Panc1 (cell line): ENCODE results near the gene OR7C1. TPM values are rescaled to one million over a fixed set of nuclear protein-coding genes. Genes with fewer than 3 reads are reported as not detected.
"Not testable (repeated sequence)": the region's sequence is repeated elsewhere in the genome, so short reads cannot be mapped to it uniquely, and the experiment has no call there.

ENCODE experiments used
- ATAC-seq: fragments of 200-7000 bp; cut with Tn5 transposase; 2 replicates; pipeline ENCODE4 v1.9.1; 2020; ENCODE audit warnings: mild to moderate bottlenecking, moderate library complexity
- BruUV-seq: library from RNA; stranded (reverse); fragments of 400-500 nt; replicated peaks from 2 replicates; lab custom pipeline; 2021; lab: Mats Ljungman, UMichigan
- CTCF ChIA-PET: fragments of 300-600 bp; sonication (Branson Sonifier 250); formaldehyde crosslinking; loops from one replicate; lab custom pipeline; 2022; ENCODE audit warnings: antibody characterized with exemption; lab: Charles Lee
- POLR2A ChIA-PET: fragments of 300-600 bp; sonication (Branson Sonifier 250); formaldehyde crosslinking; loops from one replicate; lab custom pipeline; 2022; ENCODE audit warnings: antibody characterized with exemption; lab: Charles Lee
- DNase-seq: peaks from one replicate; pipeline ENCODE4 v3.0.0-alpha.2; 2010; ENCODE audit warnings: low read depth, low spot score
- H3K27ac ChIP-seq: 2 replicates; pipeline ENCODE4 v1.5.1; 2011; ENCODE audit warnings: mild to moderate bottlenecking, low read length, inconsistent platforms
- H3K27me3 ChIP-seq: fragments of 200-500 bp; sonication (Bioruptor generic); 2 replicates; pipeline ENCODE4 v1.6.0; 2014; ENCODE audit warnings: low read length, inconsistent platforms; ENCODE audit not compliant: control insufficient read depth, insufficient read depth
- H3K36me3 ChIP-seq: fragments of 200-500 bp; sonication (Bioruptor generic); 2 replicates; pipeline ENCODE4 v1.5.1; 2014; ENCODE audit warnings: inconsistent platforms, mild to moderate bottlenecking, low read length, moderate library complexity; ENCODE audit not compliant: control insufficient read depth, insufficient read depth
- H3K4me1 ChIP-seq: 2 replicates; pipeline ENCODE4 v1.5.1; 2011; ENCODE audit warnings: inconsistent platforms, mild to moderate bottlenecking, low read length, moderate library complexity; ENCODE audit not compliant: control insufficient read depth, insufficient read depth
- H3K4me3 ChIP-seq, 2 experiments: 2 replicates each; pipeline ENCODE4 v1.5.1; 2011 to 2012; ENCODE audit warnings: low read depth in 2 of 2, low read length in 2 of 2, mild to moderate bottlenecking in 2 of 2, inconsistent platforms in 1 of 2, moderate library complexity in 1 of 2
- H3K9me3 ChIP-seq: fragments of 200-500 bp; sonication (Bioruptor generic); 2 replicates; pipeline ENCODE4 v1.5.1; 2014; ENCODE audit warnings: low read depth, mild to moderate bottlenecking, inconsistent platforms, low read length, moderate library complexity; ENCODE audit not compliant: control insufficient read depth, insufficient read depth
- POLR2AphosphoS5 ChIP-seq: IDR thresholded peaks from 2 replicates; pipeline ENCODE4 v1.6.1; 2012; ENCODE audit warnings: mild to moderate bottlenecking, low read depth, low read length, moderate library complexity
- SIN3A ChIP-seq: IDR thresholded peaks from 2 replicates; pipeline ENCODE4 v1.6.1; 2012; ENCODE audit warnings: low read depth, mild to moderate bottlenecking, low read length, moderate library complexity, borderline replicate concordance; ENCODE audit not compliant: insufficient read depth
- TCF7L2 ChIP-seq: IDR thresholded peaks from 2 replicates; pipeline ENCODE4 v1.6.1; 2011; ENCODE audit warnings: mild to moderate bottlenecking, low read depth, low read length, inconsistent platforms
- in situ Hi-C: cut with HindIII; loops from 2 replicates; pipeline ENCODE4 v1.10.0; 2016; ENCODE audit warnings: low sequenced_read_pairs, low pct_unique_long_range_greater_than_20kb
- intact Hi-C: fragments of 100-400 bp; cut with micrococcal nuclease; formaldehyde crosslinking; loops from one replicate; pipeline ENCODE4 v1.10.0; 2022; ENCODE audit not compliant: unreplicated experiment
- total RNA-seq: library from RNA; stranded (reverse); gene quantifications from one replicate; pipeline ENCODE4 v1.2.1, GENCODE V29; 2021; ENCODE audit not compliant: unreplicated experiment
- TF ChIP-seq, protein P1 (sequence below): fragments of 450-650 bp; IDR thresholded peaks from 2 replicates; pipeline ENCODE4 v1.5.1; 2017; ENCODE audit warnings: mild to moderate bottlenecking
- TF ChIP-seq, protein P2 (sequence below), 2 experiments: IDR thresholded peaks; 2 replicates each; pipeline ENCODE4 v1.6.1; 2011 to 2012; ENCODE audit warnings: low read depth in 2 of 2, control low read depth in 1 of 2, low read length in 1 of 2, mild to moderate bottlenecking in 1 of 2, moderate library complexity in 1 of 2; ENCODE audit not compliant: insufficient read depth in 1 of 2

OR7C1 gene
- total RNA-seq, 1 experiment from 2014 or later, result not detected

DNA sequence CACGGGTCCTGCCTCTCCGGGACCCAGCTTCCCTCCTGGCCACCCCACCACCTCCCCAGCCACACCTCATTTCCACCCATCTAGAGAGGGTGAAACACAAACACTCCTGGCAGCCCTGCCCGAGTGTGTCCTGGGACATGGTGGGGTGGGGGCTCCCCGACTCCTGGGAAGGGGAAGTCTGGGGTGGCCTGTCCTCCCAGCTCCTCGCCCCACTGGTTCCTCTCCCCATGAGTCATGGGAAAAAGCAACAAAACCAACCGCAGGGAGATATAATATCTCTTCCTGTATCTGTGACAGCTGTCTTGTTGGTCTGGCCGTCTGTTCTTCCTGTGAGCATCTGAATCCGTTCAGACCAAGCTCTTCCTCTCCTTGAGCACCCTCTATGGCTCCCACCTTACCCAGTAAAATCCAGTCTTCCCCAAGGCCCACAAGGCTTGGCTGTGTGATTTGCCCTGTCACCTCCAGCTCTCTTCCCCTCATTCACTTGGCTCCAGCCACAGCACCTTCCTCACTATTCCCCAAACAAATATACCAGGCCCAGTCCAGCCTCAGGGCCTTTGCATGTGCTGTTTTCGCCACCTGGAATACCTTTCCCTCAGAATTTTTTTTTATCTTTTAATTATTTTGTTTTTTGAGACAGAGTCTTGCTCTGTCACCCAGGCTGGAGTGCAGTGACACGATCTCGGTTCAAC lies 49.7 kb downstream of the OR7C1 start:
- BruUV-seq, in situ Hi-C loops, DNase-seq, POLR2A ChIA-PET, H3K4me1 ChIP-seq, H3K4me3 ChIP-seq, H3K9me3 ChIP-seq, ATAC-seq, H3K27ac ChIP-seq, CTCF ChIA-PET, H3K36me3 ChIP-seq, H3K27me3 ChIP-seq: not testable (repeated sequence)
- intact Hi-C loops, result loop anchor here (5.0 kb wide), 1 partner anchor 102 kb away; the partner anchor contains the start of gene OR7A17

DNA sequence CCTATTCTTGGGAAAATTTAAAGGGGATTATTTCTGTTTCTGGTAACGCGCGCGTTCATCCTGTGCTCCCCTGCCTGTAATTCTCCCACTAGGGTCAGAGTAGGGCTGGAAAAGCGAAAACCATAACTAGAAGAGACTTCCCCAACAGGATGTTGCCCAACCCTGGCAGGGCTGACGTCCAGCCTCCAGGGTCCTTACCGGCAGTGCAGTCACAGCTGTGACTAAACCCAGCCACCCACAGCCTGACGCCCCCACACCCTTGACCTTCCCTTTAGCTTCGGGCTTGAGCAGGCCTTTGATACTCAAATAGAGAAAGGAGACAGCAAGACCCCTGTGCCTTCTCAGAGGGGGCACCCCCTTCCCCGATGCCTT lies 50.3 kb downstream of the OR7C1 start:
- H3K36me3 ChIP-seq, H3K4me1 ChIP-seq, ATAC-seq, H3K27me3 ChIP-seq, H3K4me3 ChIP-seq, H3K27ac ChIP-seq, H3K9me3 ChIP-seq, BruUV-seq, DNase-seq, CTCF ChIA-PET, in situ Hi-C loops: not testable (repeated sequence)
- POLR2A ChIA-PET, result interaction anchor here (0.6 kb wide), 1 partner anchor 339 kb away, joined by 3 read pairs; no protein-coding TSS in a partner anchor
- intact Hi-C loops, result loop anchor here (5.0 kb wide), 1 partner anchor 103 kb away; the partner anchor contains the start of gene OR7A17

DNA sequence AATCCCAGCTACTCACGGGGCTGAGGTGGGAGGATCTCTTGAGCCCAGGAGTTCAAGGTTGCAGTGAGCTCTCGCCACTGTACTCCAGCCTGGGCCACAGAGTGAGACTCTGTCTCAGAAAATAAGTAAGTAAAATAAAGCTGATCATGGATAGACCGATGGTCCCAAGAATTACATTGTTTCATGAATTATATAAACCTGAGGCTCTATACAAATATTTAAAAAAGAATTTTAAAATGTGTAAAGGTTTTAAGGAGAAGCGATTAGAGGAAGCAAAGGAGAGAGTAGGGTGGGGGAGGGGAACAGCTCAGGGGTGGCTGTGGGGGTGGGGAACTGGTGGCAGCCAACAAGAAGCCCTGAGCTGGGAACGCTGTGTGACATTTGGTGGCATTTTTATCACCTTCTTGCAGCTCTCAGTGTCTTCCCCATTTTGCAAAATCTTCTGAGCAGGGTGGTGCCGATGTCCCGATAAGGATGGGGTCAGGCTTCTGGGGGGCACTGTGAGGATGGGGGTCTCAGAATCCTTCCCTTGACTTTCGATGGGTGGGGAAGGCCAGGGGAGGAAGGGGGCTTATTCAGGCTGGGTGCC lies 51.5 kb downstream of the OR7C1 start:
- BruUV-seq, H3K27ac ChIP-seq, ATAC-seq, H3K4me1 ChIP-seq, DNase-seq, H3K27me3 ChIP-seq, in situ Hi-C loops, CTCF ChIA-PET, H3K9me3 ChIP-seq, intact Hi-C loops, POLR2A ChIA-PET, H3K4me3 ChIP-seq, H3K36me3 ChIP-seq: not testable (repeated sequence)

DNA sequence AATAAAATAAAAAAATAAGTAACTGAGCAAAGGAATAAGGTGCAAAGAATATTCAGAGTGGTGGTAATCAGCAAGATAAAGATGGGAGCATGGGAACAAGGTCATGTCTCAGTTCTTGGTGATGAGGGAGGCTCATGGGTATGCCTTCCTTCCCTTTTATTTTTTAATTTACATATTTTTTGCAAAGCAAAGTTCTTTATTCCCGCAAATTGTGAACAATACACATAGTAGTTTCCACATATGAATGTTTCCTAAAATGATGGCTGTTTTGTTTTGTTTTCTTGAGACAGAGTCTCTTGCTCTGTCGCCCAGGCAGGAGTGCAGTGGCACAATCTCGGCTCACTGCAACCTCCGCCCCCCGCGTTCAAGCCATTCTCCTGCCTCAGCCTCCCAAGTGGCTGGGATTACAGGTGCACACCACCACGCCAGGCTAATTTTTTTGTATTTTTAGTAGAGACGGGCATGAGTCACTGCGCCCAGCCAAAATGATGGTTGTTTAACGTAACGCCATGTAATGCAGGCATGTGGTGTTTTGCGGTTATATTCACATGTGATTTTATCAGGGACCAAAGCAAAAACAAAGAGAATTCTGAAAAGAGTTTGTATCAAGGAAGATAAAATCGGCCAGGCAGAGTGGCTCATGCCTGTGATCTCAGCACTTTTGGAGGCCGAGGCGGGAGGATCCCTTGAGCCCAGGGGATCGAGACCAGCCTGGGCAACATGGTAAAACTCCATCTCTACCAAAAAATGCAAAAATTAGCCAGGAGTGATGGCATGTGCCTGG lies 52.2 kb downstream of the OR7C1 start:
- in situ Hi-C loops, result no loop called here
- H3K9me3 ChIP-seq, result no peaks in the 10 kb centered on the region
- no peaks in the 10 kb centered on the region for H3K4me1 ChIP-seq
- DNase-seq (no peak), ATAC-seq (no peak)
- H3K36me3 ChIP-seq, result no peaks in the 10 kb centered on the region
- H3K4me3 ChIP-seq, result no peak overlapping the region
- POLR2A ChIA-PET, result no interaction called here
- intact Hi-C loops, result no loop called here
- CTCF ChIA-PET, result no interaction called here
- H3K27ac ChIP-seq, result no peak overlapping the region
- TF ChIP-seq TCF7L2 (no peak), POLR2AphosphoS5 (no peak), SIN3A (no peak)
- TF ChIP-seq, protein P1, sequence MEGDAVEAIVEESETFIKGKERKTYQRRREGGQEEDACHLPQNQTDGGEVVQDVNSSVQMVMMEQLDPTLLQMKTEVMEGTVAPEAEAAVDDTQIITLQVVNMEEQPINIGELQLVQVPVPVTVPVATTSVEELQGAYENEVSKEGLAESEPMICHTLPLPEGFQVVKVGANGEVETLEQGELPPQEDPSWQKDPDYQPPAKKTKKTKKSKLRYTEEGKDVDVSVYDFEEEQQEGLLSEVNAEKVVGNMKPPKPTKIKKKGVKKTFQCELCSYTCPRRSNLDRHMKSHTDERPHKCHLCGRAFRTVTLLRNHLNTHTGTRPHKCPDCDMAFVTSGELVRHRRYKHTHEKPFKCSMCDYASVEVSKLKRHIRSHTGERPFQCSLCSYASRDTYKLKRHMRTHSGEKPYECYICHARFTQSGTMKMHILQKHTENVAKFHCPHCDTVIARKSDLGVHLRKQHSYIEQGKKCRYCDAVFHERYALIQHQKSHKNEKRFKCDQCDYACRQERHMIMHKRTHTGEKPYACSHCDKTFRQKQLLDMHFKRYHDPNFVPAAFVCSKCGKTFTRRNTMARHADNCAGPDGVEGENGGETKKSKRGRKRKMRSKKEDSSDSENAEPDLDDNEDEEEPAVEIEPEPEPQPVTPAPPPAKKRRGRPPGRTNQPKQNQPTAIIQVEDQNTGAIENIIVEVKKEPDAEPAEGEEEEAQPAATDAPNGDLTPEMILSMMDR, result no peak
- TF ChIP-seq, protein P2, sequence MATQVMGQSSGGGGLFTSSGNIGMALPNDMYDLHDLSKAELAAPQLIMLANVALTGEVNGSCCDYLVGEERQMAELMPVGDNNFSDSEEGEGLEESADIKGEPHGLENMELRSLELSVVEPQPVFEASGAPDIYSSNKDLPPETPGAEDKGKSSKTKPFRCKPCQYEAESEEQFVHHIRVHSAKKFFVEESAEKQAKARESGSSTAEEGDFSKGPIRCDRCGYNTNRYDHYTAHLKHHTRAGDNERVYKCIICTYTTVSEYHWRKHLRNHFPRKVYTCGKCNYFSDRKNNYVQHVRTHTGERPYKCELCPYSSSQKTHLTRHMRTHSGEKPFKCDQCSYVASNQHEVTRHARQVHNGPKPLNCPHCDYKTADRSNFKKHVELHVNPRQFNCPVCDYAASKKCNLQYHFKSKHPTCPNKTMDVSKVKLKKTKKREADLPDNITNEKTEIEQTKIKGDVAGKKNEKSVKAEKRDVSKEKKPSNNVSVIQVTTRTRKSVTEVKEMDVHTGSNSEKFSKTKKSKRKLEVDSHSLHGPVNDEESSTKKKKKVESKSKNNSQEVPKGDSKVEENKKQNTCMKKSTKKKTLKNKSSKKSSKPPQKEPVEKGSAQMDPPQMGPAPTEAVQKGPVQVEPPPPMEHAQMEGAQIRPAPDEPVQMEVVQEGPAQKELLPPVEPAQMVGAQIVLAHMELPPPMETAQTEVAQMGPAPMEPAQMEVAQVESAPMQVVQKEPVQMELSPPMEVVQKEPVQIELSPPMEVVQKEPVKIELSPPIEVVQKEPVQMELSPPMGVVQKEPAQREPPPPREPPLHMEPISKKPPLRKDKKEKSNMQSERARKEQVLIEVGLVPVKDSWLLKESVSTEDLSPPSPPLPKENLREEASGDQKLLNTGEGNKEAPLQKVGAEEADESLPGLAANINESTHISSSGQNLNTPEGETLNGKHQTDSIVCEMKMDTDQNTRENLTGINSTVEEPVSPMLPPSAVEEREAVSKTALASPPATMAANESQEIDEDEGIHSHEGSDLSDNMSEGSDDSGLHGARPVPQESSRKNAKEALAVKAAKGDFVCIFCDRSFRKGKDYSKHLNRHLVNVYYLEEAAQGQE (IDR thresholded peaks at IDR 0.05; ENCODE audit: insufficient read depth in 1 of 2, low read depth in 2 of 2, low read length in 1 of 2), result no peak
- BruUV-seq, result no TSS peak
- no peaks in the 10 kb centered on the region for H3K27me3 ChIP-seq
